NCI-H2081 treated with DMSO at 0.1 percent for 48 hours (cell line): ENCODE data around the gene NDUFA8.
A peak's percentile ranks its signal among the peaks of the same experiment; 100 is the strongest.

ENCODE experiments used
- DNase-seq: peaks from one replicate; lab custom pipeline; 2025; lab: John Stamatoyannopoulos, UW

The NDUFA8 gene

DNA sequence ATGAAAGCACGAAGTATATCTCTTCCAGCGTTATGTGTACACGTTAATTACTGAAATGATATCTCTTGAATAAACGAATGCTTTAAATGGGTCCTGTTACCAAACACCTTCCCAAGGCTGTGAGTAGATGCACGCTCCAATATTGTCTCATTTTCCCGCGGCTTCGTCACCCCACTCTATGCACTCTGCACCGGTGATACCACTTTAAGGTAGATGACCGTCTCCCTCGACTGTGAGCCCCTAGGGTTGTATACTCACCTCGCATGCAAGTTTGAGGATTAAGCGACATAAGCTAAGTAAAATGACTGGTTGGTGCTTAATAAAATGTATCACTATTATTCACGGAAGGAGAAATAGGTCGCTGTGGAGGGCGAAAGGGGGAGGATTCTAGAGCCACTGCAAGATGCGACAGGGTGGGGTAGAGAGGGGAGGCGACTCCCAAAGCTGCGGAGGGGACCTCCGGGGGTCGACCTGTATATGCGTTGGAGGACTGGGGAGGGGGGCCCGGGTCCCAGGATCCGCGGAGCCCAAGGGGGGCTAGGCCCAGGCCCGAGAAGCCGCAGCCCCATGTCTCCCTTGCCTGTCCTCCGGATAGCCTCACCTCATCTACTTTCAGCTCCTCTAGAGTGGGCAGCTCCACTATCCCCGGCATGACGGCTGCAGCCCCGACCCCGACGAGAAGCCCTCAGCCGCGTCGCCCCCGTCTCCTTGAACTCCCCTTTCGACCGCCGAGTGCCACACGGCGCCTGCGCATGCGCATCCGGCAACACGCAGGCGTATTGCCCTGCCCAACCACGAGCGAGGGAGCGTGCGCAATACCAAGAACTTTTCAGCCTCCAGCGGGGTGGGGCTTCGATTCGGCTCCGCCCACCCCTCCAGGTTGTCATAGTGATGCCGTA is at the start of gene NDUFA8, which contains the start of gene MORN5:
NDUFA8 (minus strand) TSS at position 754 of the 899 bp plus-strand sequence; CDS start at position 652, 102 bp downstream.
MORN5 (plus strand) TSS at position 883 of the 899 bp plus-strand sequence. CDS start 65 bp downstream, outside the sequence.
- DNase-seq = peak; percentile 81

DNA sequence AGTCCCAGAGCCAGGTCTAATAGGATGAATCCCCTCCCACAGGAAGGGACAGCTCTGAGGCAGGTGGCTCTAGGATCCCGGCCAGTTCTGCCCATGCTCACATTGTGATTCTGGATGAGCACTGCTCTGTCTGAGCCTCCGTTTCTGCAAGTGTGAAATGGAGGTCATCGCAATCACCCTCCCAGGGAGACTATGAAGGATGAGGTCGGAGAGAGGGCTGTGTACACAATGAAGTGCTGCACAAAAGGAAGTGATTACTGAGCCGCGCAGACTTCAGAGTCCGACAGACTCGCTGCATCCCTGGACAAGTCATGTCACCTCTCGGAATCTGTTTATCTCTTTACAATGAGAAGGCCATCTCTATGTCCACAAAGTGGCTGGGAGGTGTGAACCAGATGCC is 47.5 kb upstream of the NDUFA8 start:
- no peak for DNase-seq

DNA sequence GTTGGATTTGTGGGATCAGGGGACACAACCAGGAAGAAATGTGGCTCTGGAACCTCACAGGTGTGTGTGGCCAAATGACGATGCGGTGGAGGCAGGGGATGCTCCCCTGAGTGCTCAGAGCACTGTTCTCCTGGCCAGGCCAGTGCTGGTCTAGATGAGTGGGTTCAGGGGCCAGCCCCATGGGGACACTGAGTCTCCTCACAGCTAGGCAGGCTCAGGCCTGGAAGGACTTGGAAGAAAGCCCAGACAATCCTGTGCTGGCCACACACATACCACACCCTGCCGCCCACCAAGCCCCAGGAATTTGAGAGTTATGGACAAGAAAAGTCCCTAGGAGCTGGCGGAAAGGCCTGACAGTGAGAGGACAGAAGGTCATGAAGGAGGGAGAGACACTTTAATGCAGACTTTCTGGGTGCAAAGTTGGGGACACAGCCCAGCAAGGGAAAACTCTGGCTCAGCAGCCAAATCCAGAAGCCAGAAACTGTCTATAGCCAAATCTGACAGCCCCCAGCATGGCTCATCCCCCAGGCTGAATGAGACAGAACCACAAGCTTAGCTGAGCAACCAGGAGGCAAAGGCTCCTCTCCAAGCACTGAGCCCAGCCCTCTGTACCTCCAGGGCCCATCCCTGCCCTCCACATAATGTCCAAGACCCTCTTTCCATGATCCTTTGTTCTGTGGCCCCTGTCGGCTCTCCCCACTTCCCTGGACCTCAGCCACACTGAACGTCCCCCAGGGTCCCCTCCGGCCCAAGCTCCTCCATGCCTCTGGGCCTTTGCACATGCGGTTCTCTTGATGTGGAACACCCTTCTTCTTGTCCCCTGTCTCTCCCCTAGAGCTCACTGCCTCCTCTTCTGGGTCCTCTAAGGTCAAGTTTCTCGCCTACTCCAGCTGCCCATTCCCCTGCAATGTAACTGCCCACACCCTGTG is 46.8 kb upstream of the NDUFA8 start:
- no peak for DNase-seq

DNA sequence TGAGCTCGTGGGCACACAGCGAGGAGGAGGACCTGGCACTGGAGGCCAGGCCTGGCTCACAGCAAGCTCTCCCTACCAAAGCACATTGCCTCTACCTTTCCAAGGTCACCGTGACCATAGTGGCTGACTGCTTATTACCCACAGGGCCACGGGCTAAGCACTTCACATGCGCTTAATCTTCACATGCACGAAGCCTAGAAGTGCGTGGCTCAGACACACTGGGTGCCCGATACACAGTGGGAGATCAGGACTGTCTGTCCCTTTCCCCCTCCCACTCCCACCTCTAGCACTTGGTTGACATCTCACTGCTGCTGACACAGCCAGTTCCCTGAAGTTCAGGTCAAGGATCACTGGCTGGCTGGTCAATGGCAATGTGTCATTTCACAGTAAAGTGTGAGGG is 45.6 kb upstream of the NDUFA8 start:
- DNase-seq = no peak

DNA sequence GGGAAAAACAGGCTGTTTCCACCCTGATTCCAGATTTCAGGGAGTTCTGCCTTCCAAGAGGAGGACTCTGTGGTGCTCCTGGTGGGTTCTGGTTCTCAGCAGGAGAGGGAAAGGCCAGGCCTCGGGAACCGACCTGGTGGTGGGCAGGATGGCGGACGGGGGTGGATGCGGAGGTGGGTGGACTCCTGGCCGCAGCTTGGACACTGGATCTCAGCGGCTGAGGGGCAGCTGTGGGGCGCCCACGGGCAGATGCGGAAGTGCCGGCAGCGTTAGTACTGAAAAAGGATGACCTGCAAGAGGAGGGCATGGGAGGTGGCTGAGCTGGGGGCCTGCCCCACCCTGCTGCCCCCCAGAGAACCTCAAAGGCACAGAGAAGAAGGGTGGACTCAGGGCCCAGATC is 44.9 kb upstream of the NDUFA8 start:
- DNase-seq = no peak

DNA sequence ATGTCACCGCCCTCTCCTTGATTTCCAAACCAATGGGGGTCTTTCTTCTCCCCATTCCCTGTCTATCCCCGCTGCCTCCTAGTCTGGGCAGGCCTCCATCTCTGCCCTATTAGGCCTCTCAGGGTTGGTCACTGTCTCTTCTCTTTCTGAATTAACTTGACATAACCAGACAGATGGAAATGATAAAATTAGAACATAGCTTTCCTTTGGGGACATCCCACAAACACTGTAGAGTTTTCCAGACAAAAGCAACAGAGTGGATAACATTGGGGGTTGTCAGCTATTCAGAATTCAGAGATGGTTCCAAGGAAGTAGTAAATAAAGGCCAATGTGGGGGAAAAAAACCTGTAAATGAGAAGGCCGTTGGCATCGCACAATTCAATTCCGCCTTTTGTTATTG is 44.5 kb upstream of the NDUFA8 start:
- no peak for DNase-seq

DNA sequence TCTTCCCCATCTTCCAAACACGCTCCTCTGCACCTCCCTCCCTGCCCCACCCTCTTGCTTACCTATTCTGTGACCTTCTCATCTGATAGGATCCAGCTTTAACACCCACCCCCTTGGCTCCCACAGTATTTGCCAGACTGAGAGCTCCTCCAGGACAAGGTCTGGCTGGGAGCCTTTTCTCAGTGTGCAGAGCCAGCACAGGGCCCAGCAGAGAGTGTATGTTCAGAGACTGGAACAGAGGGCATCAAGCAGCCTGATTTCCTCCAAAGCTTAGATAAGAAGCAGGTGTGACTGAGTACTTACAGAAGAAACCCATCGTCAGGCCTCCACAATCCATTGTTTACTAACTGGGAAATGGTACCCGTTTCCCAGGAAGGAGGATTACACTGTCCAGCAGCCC is 42.5 kb upstream of the NDUFA8 start:
- DNase-seq = no peak

DNA sequence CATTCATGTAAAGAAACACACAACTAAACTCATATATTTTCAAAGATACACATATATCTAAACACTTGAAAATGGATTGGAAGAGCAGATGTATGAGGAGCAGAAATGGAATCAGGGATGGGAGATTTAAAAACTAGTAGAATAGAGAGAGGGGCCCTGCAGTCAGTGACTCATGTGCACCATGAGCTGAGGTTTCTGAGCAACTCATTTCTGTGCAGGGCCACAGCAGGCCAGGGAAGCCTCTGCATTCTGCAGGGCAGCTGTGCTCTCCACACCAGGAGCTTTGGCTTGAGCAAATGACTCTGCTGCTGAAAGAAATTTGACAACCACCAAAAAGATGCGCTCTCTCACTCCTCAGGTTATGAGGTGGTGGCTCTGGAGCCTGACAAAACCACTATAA is 42.1 kb upstream of the NDUFA8 start:
- DNase-seq = no peak

DNA sequence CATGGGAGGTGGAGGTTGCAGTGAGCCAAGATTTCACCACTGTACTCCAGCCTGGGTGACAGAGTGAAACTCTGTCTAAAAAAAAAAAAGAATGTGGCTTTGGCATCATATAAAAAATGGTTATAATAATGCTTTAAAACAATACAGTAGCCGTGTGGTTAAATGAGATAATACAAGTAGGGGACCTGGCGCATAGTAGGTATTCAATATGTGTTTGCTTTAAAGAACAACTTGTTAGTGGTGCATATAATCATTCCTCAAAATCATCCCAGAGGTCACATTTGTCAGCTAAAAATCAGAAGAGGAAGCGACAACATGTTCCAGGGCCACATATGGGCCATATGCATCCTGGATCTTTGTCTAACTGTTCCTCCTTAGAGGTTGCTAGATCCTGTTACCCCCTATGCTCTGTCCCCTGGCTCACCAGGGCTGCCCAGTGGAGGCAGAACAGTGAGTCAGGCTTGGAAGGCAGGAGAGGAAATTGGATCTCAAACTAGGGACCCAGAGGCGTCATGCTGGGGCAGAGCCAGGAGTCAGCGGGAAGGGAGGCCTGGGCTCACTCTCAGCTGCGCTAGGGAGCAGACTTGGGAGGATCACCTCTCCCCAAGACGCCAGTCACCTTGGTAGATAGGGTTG is 41.5 kb upstream of the NDUFA8 start:
- no peak for DNase-seq

DNA sequence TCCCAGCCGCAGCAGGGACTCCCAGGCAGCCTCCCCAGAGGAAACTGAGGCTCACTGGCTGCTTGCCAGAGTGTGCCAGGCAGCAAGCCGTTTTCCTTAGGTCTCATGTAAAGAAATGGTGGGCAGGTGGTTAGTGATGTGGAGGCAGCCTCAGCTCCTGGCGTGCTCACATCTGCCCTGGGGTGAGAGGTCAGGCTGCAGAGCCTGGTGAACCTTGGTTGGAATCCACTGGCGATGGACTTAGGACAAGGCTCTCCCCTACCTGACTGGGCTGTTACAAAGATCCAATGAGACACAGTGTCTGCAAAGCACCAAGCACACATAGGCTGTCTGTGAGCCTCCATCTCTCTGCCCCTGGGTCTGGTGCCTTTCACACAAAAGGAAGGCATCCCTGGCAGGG is 38.3 kb upstream of the NDUFA8 start:
- DNase-seq = no peak

DNA sequence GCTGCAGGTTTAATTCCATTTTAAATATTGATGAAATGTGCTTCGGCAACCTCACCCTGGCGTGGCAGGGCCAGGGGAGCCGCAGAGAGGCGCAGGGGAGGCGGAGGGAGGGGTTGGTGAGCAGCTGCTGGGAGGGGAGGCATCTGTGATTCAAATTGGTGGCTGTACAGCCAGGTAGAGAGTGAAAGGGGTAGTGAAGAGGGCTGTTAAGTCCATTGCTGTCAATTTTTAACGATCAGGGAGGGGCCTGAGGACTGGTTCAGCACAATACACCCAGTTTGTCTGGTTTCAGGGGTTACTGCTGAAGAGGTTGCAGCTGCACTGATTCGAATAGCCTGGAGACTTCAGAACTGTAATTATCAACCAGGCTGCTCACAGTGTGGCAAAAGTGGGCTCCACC is 37.8 kb upstream of the NDUFA8 start:
- DNase-seq = peak; percentile 15

DNA sequence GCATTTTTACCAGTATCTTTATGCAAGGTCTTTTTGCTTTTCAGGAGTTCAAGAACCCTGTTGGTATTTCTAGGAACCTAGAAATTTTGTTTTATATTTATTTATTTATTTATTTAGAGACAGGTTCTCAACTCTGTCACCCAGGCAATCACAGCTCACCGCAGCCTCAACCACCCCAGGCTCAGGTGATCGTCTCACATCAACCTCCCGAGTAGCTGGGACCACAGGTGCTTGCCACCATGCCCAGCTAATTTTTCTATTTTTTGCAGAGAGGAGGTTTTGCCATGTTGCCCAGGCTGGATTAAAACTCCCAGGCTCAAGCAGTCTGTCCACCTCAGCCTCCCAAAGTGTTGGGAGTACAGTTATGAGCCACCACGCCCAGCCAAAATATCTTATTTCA is 36.3 kb upstream of the NDUFA8 start:
- DNase-seq = no peak

DNA sequence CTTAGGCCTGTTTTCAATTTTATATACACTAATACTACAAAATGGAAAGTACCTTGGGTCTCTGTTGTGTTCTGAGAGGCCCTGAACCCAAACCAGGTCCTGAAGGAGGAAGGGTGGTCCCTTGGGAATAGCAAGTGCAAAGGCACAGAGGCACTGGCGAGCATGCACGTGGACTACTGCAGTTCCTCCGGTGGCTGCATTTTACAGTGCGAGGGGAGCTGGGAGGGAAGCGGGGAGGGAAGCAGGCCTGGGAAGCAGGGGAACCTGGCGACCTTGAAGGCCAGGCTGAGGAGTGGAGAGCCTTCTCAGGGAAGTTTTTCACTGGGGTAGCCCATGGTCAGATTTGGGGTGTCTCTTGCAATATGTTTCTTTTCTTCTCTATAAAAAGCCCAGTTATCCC is 34.1 kb upstream of the NDUFA8 start:
- DNase-seq = no peak

DNA sequence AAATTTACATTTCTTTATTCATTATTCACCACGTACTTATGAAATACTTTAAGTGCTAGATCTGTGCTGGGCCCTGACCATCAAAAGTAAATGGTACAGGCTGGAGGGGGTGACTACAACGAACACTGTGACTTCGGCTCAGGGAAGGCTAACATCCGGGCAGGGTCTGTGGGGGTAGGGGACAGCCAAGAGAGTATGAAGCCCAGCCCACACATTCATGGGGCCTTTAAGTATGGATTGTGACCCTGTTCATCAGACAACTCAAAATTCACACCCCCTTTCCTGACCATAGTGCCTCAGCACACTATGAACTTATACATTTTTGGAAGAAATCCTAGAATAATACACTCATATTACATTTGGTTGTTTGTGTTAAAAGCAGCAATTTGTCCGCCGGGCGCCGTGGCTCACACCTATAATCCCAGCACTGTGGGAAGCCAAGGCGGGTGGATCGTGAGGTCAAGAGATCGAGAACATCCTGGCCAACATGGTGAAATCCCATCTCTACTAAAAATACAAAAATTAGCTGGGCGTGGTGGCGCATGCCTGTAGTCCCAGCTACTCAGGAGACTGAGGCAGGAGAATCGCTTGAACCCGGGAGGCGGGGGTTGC is 33.4 kb upstream of the NDUFA8 start:
- DNase-seq = no peak

DNA sequence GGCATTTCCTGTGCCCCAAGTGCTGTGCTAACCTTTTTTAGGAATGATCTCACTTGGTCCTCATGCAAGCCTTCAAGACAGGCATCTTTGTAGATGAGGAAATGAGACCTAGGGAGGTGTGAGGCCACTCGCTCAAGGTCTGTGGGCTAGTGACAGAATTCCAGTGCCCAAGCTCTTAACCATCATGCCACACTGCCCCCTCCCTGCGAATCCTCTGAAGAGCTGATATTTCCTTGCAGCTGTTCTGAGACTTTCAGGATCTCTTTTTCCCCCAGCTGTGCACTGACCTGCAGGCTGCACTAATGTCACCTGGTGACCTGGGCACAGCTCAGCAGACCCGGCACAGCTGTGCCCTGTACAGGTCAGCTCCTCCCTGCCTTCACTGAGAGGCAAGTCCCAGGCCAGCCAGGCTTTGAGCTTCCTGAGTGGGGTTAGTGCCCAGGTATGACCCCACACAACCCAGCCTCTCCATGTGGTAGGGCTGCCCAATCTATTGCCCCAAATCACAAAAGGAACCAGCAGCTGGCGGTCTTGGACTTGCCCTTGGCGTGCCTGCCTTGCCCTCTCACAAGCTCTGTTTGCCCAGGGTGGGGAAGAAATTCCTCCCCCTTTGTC is 32.8 kb upstream of the NDUFA8 start:
- DNase-seq = no peak

DNA sequence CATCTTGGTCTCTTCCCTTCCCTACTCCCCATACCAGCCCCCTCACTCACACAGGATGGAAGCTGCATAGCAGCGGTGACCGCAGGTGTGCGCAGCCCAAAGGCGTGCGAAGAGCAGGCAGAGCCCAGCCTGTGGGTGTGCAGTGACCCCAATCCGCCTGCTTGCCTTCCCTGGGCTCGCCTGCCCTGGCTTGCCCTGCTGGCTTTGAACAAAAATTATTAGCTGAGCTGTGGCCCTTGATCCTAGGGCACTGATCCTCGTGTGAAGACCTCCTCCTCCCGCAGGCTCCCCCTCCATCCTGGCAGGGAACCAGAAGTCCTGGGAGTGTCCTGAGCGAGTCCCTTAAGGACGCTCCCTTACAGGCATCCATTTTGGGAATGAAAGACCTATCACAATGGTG is 32.0 kb upstream of the NDUFA8 start:
- no peak for DNase-seq

DNA sequence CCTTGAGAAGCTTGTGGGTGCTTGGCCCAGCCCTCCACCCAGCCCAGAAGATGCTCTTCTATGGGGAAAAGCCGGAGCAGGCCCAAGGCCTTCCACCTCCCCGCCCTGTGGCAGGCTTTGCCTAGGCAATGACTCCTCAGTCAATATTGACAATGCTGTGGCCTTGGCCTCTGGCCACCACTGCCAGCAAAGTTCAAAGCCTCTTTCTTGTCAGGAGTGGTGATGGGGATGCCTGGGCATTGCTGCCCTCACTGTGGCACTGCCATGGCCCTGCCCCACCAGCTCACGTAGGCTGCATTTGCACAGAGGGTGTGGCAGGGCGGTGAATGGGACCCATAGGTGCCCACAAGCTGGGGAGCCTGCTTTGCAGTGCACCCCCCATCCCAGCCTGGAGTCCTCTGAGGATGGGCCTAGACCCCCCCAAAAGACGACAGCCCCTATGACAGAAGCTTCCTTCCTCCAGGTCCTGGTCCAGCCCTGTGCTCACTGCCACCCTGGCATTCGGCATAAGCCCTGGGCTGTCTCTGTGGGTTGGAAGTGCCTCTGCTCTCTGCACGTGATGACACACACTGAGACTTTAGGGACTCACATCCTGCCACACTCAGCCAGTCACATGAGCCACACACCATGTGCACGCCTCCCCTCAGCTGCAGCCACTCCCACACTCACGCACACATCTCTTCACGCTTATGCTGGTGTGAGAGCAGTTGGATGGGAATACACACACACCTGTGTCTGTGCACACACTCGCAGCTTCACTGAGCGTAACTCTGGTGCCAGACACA is 31.2 kb upstream of the NDUFA8 start:
- no peak for DNase-seq

DNA sequence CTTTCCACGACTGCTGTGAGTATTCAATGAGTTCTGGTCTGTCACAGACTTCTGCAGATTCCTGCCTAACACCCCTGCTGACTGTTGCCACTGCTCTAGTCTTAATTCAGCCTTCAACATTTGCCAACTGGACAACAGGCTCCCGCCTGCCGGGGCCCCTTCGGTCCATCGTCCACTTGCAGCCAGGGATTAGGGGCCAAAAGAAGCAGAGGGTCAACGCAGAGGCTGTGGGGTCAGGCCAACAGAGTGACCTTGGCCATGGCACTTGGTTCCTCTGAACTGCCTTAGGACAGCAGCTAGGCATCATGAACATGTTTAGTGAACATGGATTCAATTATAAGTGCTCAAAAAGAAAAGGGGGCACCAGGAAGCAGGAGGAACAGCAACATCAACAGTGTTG is 28.8 kb upstream of the NDUFA8 start:
- no peak for DNase-seq

DNA sequence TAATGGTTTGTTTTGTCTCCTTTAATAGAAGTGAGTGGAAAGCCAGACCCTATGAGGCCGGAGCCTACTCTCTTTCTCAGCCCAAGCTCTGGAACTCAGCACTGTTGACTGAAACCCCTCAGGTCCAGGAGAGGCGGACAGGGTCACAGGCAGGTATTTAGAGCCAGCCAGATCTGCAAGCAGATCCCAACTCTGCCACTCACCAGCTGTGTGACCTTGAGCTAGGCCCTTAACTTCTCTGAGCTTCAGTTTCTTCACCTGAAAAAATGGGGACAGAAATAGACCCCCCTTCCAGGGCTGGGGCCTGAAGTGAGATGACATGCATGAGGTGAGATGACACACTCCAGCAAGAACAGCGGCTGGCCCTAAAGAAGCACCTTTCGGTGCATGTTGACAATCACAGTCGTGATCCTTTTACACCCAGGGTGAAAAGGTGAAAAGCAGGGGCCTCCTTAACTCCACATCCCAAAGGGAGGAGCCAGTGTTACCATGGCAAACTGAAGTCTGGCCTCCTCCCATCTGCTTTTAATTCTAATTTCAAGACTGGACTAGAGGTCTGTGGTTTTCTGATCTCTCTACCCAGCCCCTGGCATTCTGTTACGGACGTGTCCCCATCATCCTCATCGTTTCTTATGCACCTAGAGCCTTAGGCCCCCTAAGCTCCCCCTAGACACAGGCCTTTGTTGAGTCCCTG is 27.3 kb upstream of the NDUFA8 start:
- no peak for DNase-seq

DNA sequence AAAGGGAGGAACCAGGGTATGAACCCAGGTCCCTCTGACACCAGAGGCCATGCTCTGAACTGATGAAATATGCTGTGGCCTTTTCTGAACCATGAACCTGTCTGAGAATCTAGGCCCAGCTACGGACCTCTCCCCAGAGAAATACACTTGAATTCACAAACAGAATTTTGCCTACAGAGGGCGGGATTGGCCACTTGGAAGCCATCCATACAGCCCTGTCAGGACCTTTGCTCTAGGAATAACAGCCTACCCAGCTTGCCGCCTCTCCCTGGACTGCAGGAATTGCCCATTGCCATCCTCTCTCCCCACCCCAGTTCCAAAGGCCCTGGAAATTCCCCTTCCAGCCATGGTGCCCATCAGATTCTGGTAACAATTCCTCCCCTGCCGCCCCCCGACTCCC is 26.7 kb upstream of the NDUFA8 start:
- no peak for DNase-seq
